HepG2 (cell line): ENCODE data around the gene FBXW12. TPM values are rescaled to one million over a fixed set of nuclear protein-coding genes. Genes with fewer than 3 reads are reported as not detected.

Experiments used
- ELK4 ChIP-seq: sonication (generic); formaldehyde crosslinking; IDR thresholded peaks from 2 replicates; pipeline ENCODE4 v1.9.0; 2021; ENCODE audit warnings: missing genetic modification reagents, borderline replicate concordance
- ETS1 ChIP-seq: sonication (generic); formaldehyde crosslinking; IDR thresholded peaks from 2 replicates; pipeline ENCODE4 v1.4.0; 2020; ENCODE audit warnings: missing genetic modification reagents
- HMGXB3 ChIP-seq: sonication (generic); formaldehyde crosslinking; IDR thresholded peaks from 2 replicates; pipeline ENCODE4 v1.4.0; 2020; ENCODE audit warnings: missing genetic modification reagents, borderline replicate concordance
- MIXL1 ChIP-seq: IDR thresholded peaks from 2 replicates; pipeline ENCODE4 v1.6.1; 2016
- ZFAT ChIP-seq: sonication (generic); formaldehyde crosslinking; conservative IDR thresholded peaks from 2 replicates; pipeline ENCODE4 v1.8.1; 2023; ENCODE audit warnings: missing genetic modification reagents, inconsistent platforms
- ZNF558 ChIP-seq: sonication (generic); formaldehyde crosslinking; IDR thresholded peaks from 2 replicates; pipeline ENCODE4 v1.9.0; 2022; ENCODE audit warnings: mild to moderate bottlenecking, missing genetic modification reagents, borderline replicate concordance
- ZNF850 ChIP-seq: sonication (generic); formaldehyde crosslinking; conservative IDR thresholded peaks from 2 replicates; pipeline ENCODE4 v1.9.0; 2021; ENCODE audit warnings: mild to moderate bottlenecking, missing genetic modification reagents
- polyA plus RNA-seq, 8 experiments: library from polyadenylated mRNA; depleted of rRNA in 3 of 8; stranded (reverse) in 7 of 8; unstranded in 1 of 8; fragments of >200 nt; fragmentation: Illumina TruSeq in 4 of 8; extraction: Trizol in 4 of 8; gene quantifications; 2 replicates each; pipeline versions ENCODE4 v1.2.1 to v1.2.3, GENCODE V29; 2011 to 2016; ENCODE audit warnings: low read depth in 4 of 8, missing spikeins in 1 of 8, mixed read lengths in 1 of 8; ENCODE audit not compliant: insufficient read depth in 1 of 8
- total RNA-seq, 5 experiments: library from RNA; depleted of rRNA; stranded (reverse); fragments of >200 nt; fragmentation: Illumina TruSeq; extraction: Trizol; gene quantifications; 2 replicates each; pipeline ENCODE4 v1.2.3, GENCODE V29; 2016; ENCODE audit warnings: low read depth in 1 of 5
- TF ChIP-seq, protein P1 (sequence below): sonication (generic); formaldehyde crosslinking; IDR thresholded peaks from 2 replicates; pipeline ENCODE4 v1.5.0; 2020; ENCODE audit warnings: missing genetic modification reagents, mild to moderate bottlenecking, borderline replicate concordance
- TF ChIP-seq, protein P2 (sequence below): IDR thresholded peaks from 2 replicates; pipeline ENCODE4 v1.6.1; 2012; ENCODE audit warnings: low read depth, low read length, improper control_type of control experiment
- TF ChIP-seq, protein P3 (sequence below): sonication (generic); formaldehyde crosslinking; IDR thresholded peaks from 2 replicates; pipeline ENCODE4 v1.4.0; 2020; ENCODE audit warnings: missing genetic modification reagents, borderline replicate concordance
- TF ChIP-seq, protein P4 (sequence below): sonication (generic); formaldehyde crosslinking; IDR thresholded peaks from 2 replicates; pipeline ENCODE4 v1.4.0; 2020; ENCODE audit warnings: missing genetic modification reagents, mild to moderate bottlenecking, borderline replicate concordance

The FBXW12 gene
- total and polyA plus RNA-seq, 2 of the 13 experiments (the other 11 are each of a cell fraction or from before 2014, with no cell fraction given) = not detected

GRCh38 chr3:48429960-48430707 is 58.1 kb downstream of the FBXW12 start, which contains the start of gene PLXNB1 (continued):
- TF ChIP-seq HMGXB3 = no peak
- TF ChIP-seq ETS1 (CRISPR knock-in tag) = no peak
- TF ChIP-seq, protein P1, sequence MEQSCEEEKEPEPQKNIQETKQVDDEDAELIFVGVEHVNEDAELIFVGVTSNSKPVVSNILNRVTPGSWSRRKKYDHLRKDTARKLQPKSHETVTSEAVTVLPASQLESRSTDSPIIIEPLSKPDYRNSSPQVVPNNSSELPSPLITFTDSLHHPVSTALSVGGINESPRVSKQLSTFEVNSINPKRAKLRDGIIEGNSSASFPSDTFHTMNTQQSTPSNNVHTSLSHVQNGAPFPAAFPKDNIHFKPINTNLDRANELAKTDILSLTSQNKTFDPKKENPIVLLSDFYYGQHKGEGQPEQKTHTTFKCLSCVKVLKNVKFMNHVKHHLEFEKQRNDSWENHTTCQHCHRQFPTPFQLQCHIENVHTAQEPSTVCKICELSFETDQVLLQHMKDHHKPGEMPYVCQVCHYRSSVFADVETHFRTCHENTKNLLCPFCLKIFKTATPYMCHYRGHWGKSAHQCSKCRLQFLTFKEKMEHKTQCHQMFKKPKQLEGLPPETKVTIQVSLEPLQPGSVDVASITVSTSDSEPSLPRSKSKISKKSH (CRISPR knock-in tag) = peak; percentile 36; the same call in 1 of the 2 replicates
- peak; percentile 17; the same call in 1 of the 2 replicates for TF ChIP-seq ZNF850 (CRISPR knock-in tag)
- TF ChIP-seq, protein P2, sequence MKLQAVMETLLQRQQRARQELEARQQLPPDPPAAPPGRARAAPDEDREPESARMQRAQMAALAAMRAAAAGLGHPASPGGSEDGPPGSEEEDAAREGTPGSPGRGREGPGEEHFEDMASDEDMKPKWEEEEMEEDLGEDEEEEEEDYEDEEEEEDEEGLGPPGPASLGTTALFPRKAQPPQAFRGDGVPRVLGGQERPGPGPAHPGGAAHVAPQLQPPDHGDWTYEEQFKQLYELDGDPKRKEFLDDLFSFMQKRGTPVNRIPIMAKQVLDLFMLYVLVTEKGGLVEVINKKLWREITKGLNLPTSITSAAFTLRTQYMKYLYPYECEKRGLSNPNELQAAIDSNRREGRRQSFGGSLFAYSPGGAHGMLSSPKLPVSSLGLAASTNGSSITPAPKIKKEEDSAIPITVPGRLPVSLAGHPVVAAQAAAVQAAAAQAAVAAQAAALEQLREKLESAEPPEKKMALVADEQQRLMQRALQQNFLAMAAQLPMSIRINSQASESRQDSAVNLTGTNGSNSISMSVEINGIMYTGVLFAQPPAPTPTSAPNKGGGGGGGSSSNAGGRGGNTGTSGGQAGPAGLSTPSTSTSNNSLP = no peak; the same call in 1 of the 2 replicates
- TF ChIP-seq, protein P3, sequence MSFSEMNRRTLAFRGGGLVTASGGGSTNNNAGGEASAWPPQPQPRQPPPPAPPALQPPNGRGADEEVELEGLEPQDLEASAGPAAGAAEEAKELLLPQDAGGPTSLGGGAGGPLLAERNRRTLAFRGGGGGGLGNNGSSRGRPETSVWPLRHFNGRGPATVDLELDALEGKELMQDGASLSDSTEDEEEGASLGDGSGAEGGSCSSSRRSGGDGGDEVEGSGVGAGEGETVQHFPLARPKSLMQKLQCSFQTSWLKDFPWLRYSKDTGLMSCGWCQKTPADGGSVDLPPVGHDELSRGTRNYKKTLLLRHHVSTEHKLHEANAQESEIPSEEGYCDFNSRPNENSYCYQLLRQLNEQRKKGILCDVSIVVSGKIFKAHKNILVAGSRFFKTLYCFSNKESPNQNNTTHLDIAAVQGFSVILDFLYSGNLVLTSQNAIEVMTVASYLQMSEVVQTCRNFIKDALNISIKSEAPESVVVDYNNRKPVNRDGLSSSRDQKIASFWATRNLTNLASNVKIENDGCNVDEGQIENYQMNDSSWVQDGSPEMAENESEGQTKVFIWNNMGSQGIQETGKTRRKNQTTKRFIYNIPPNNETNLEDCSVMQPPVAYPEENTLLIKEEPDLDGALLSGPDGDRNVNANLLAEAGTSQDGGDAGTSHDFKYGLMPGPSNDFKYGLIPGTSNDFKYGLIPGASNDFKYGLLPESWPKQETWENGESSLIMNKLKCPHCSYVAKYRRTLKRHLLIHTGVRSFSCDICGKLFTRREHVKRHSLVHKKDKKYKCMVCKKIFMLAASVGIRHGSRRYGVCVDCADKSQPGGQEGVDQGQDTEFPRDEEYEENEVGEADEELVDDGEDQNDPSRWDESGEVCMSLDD (CRISPR knock-in tag) = peak; percentile 89
- TF ChIP-seq, protein P4, sequence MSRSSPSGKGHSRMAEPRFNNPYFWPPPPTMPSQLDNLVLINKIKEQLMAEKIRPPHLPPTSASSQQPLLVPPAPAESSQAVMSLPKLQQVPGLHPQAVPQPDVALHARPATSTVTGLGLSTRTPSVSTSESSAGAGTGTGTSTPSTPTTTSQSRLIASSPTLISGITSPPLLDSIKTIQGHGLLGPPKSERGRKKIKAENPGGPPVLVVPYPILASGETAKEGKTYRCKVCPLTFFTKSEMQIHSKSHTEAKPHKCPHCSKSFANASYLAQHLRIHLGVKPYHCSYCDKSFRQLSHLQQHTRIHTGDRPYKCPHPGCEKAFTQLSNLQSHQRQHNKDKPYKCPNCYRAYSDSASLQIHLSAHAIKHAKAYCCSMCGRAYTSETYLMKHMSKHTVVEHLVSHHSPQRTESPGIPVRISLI (CRISPR knock-in tag) = peak; percentile 57; the same call in 1 of the 2 replicates
- no peak for TF ChIP-seq ELK4
- TF ChIP-seq ZFAT (CRISPR knock-in tag) = no peak
- peak; percentile 80; the same call in 1 of the 2 replicates for TF ChIP-seq MIXL1 (CRISPR knock-in tag)
- peak; percentile 88; the same call in 1 of the 2 replicates for TF ChIP-seq ZNF558
